Rectal smooth muscle tissue (tissue), 1 donor: ENCODE data around the gene ALKBH5.

ENCODE experiments used
- H3K27ac ChIP-seq: one replicate; pipeline ENCODE4 v1.7.0; 2013; ENCODE audit warnings: low read depth, low read length, inconsistent platforms
- H3K27me3 ChIP-seq: one replicate; pipeline ENCODE4 v1.7.0; 2013; ENCODE audit warnings: low read length; ENCODE audit not compliant: control insufficient read depth, insufficient read depth
- H3K36me3 ChIP-seq: one replicate; pipeline ENCODE4 v1.7.0; 2013; ENCODE audit warnings: low read length; ENCODE audit not compliant: control insufficient read depth, insufficient read depth
- H3K4me1 ChIP-seq: one replicate; pipeline ENCODE4 v1.7.0; 2013; ENCODE audit warnings: low read length; ENCODE audit not compliant: control insufficient read depth, insufficient read depth
- H3K4me3 ChIP-seq: one replicate; pipeline ENCODE4 v1.7.0; 2013; ENCODE audit warnings: low read length
- H3K9ac ChIP-seq: one replicate; pipeline ENCODE4 v1.7.0; 2013; ENCODE audit warnings: low read length

The ALKBH5 gene

GRCh38 chr17:18161207-18162145 lies 22.2 kb upstream of the ALKBH5 start:
- Histone ChIP-seq H3K27me3 (no peaks in the 10 kb centered on the region), H3K36me3 (no peaks in the 10 kb centered on the region), H3K4me3 (no peak overlapping the region), H3K9ac (no peak overlapping the region), H3K4me1 (peaks cover 2% of the 10 kb centered on the region), H3K27ac (no peak overlapping the region)

- Histone ChIP-seq H3K4me1 (no peaks in the 10 kb centered on the region), H3K9ac (no peak overlapping the region), H3K36me3 (no peaks in the 10 kb centered on the region), H3K27ac (no peak overlapping the region), H3K27me3 (no peaks in the 10 kb centered on the region), H3K4me3 (no peak overlapping the region)
Observed at GRCh38 chr17:18163547-18163946, 20.1 kb upstream of the ALKBH5 start.

GRCh38 chr17:18166894-18167293 lies 16.7 kb upstream of the ALKBH5 start:
- Histone ChIP-seq H3K27me3 (no peaks in the 10 kb centered on the region), H3K9ac (no peak overlapping the region), H3K4me1 (no peaks in the 10 kb centered on the region), H3K36me3 (no peaks in the 10 kb centered on the region), H3K27ac (no peak overlapping the region), H3K4me3 (no peak overlapping the region)

- H3K9ac ChIP-seq = no peak overlapping the region
- H3K27me3 ChIP-seq = no peaks in the 10 kb centered on the region
- H3K4me1 ChIP-seq = no peaks in the 10 kb centered on the region
- H3K4me3 ChIP-seq = no peak overlapping the region
- no peak overlapping the region for H3K27ac ChIP-seq
- no peaks in the 10 kb centered on the region for H3K36me3 ChIP-seq
Observed at GRCh38 chr17:18167421-18167820, 16.2 kb upstream of the ALKBH5 start.

GRCh38 chr17:18172531-18173278 lies 10.9 kb upstream of the ALKBH5 start:
- Histone ChIP-seq H3K9ac (no peak overlapping the region), H3K4me1 (no peaks in the 10 kb centered on the region), H3K4me3 (no peak overlapping the region), H3K36me3 (no peaks in the 10 kb centered on the region), H3K27me3 (no peaks in the 10 kb centered on the region), H3K27ac (no peak overlapping the region)

- Histone ChIP-seq H3K36me3 (no peaks in the 10 kb centered on the region), H3K27me3 (no peaks in the 10 kb centered on the region), H3K27ac (no peak overlapping the region)
Observed at GRCh38 chr17:18173740-18174139, 9.9 kb upstream of the ALKBH5 start.

GRCh38 chr17:18176176-18176575 lies 7.5 kb upstream of the ALKBH5 start:
- Histone ChIP-seq H3K4me1 (no peaks in the 10 kb centered on the region), H3K27me3 (no peaks in the 10 kb centered on the region), H3K36me3 (no peaks in the 10 kb centered on the region), H3K4me3 (no peak overlapping the region), H3K9ac (no peak overlapping the region), H3K27ac (no peak overlapping the region)

More at GRCh38 chr17:18173740-18174139, 9.9 kb upstream of the ALKBH5 start:
- H3K9ac ChIP-seq = no peak overlapping the region
- no peaks in the 10 kb centered on the region for H3K4me1 ChIP-seq
- H3K4me3 ChIP-seq = no peak overlapping the region

- Histone ChIP-seq H3K4me1 (no peaks in the 10 kb centered on the region), H3K27me3 (no peaks in the 10 kb centered on the region), H3K27ac (no peak overlapping the region), H3K36me3 (no peaks in the 10 kb centered on the region), H3K4me3 (no peak overlapping the region), H3K9ac (no peak overlapping the region)
Observed at GRCh38 chr17:18177133-18177532, 6.5 kb upstream of the ALKBH5 start.

- no peak overlapping the region for H3K4me3 ChIP-seq
- H3K4me1 ChIP-seq = peaks cover 3% of the 10 kb centered on the region
- no peaks in the 10 kb centered on the region for H3K27me3 ChIP-seq
- H3K9ac ChIP-seq = no peak overlapping the region
- H3K27ac ChIP-seq = no peak overlapping the region
- H3K36me3 ChIP-seq = no peaks in the 10 kb centered on the region
Observed at GRCh38 chr17:18177722-18178121, 5.9 kb upstream of the ALKBH5 start.

- Histone ChIP-seq H3K9ac (no peak overlapping the region), H3K4me3 (no peak overlapping the region), H3K27ac (no peak overlapping the region), H3K36me3 (no peaks in the 10 kb centered on the region), H3K4me1 (peaks cover 3% of the 10 kb centered on the region), H3K27me3 (no peaks in the 10 kb centered on the region)
Observed at GRCh38 chr17:18179196-18179595, 4.4 kb upstream of the ALKBH5 start.

GRCh38 chr17:18179804-18180203 lies 3.8 kb upstream of the ALKBH5 start:
- no peak overlapping the region for H3K4me3 ChIP-seq

GRCh38 chr17:18181358-18181757 lies 2.3 kb upstream of the ALKBH5 start:
- Histone ChIP-seq H3K36me3 (no peaks in the 10 kb centered on the region), H3K27me3 (no peaks in the 10 kb centered on the region), H3K4me1 (peaks cover 6% of the 10 kb centered on the region), H3K4me3 (no peak overlapping the region), H3K27ac (no peak overlapping the region), H3K9ac (no peak overlapping the region)

More at GRCh38 chr17:18179804-18180203, 3.8 kb upstream of the ALKBH5 start:
- no peaks in the 10 kb centered on the region for H3K36me3 ChIP-seq
- peaks cover 3% of the 10 kb centered on the region for H3K4me1 ChIP-seq
- H3K27me3 ChIP-seq = no peaks in the 10 kb centered on the region
- no peak overlapping the region for H3K9ac ChIP-seq
- H3K27ac ChIP-seq = no peak overlapping the region
